Measurements from ENCODE around the gene ZNF534.

- no peak for TF ChIP-seq CTCF (IDR thresholded peaks at IDR 0.05; ENCODE audit: poor library complexity)
- no peak for TF ChIP-seq EZH2 (IDR thresholded peaks at IDR 0.05; ENCODE audit: borderline replicate concordance)
These were observed 37.8 kb upstream of the ZNF534 start for GRCh38 chr19:52391135-52391534.
